ENCODE results near the gene MILR1. TPM values are rescaled to one million over a fixed set of nuclear protein-coding genes. Genes with fewer than 3 reads are reported as not detected.
A peak's percentile ranks its signal among the peaks of the same experiment; 100 is the strongest.
"Not testable (repeated sequence)": the region's sequence is repeated elsewhere in the genome, so short reads cannot be mapped to it uniquely, and the experiment has no call there.

Gene MILR1
- total RNA-seq, 1 donor from 2014 or later = 0.40 TPM

- no peaks in the 10 kb centered on the region for H3K9me3 Mint-ChIP-seq
- no peak for TF ChIP-seq CTCF (IDR thresholded peaks at IDR 0.05; ENCODE audit: unreplicated experiment)
- DNase-seq (ENCODE audit: low spot score in 2 of 2, unreplicated experiment in 2 of 2) = no peak
- H3K4me1 Mint-ChIP-seq = no peaks in the 10 kb centered on the region
- H3K27me3 Mint-ChIP-seq (ENCODE audit: low read depth) = no peaks in the 10 kb centered on the region
- peaks cover 43% of the 10 kb centered on the region for H3K36me3 Mint-ChIP-seq
- no peak overlapping the region for H3K27ac Mint-ChIP-seq
- H3K4me3 Mint-ChIP-seq = no peak overlapping the region
These were observed 39.4 kb downstream of the MILR1 start for GRCh38 chr17:64488301-64488700.

GRCh38 chr17:64491034-64491860 is 42.3 kb downstream of the MILR1 start:
- Mint-ChIP-seq H3K36me3 (peaks cover 34% of the 10 kb centered on the region), H3K4me1 (peaks cover 22% of the 10 kb centered on the region), H3K27me3 (ENCODE audit: low read depth) (no peaks in the 10 kb centered on the region), H3K27ac (no peak overlapping the region), H3K9me3 (no peaks in the 10 kb centered on the region), H3K4me3 (no peak overlapping the region)
- peak; percentile 14 for TF ChIP-seq CTCF (IDR thresholded peaks at IDR 0.05; ENCODE audit: unreplicated experiment)
- no peak for DNase-seq (ENCODE audit: low spot score in 2 of 2, unreplicated experiment in 2 of 2)

- H3K27me3 Mint-ChIP-seq (ENCODE audit: low read depth) = no peaks in the 10 kb centered on the region
- TF ChIP-seq CTCF (IDR thresholded peaks at IDR 0.05; ENCODE audit: unreplicated experiment) = no peak
- no peak overlapping the region for H3K27ac Mint-ChIP-seq
- H3K4me3 Mint-ChIP-seq = no peak overlapping the region
- peaks cover 26% of the 10 kb centered on the region for H3K4me1 Mint-ChIP-seq
- no peaks in the 10 kb centered on the region for H3K9me3 Mint-ChIP-seq
- peaks cover 34% of the 10 kb centered on the region for H3K36me3 Mint-ChIP-seq
- DNase-seq (ENCODE audit: low spot score in 2 of 2, unreplicated experiment in 2 of 2) = no peak
These were observed 43.1 kb downstream of the MILR1 start for GRCh38 chr17:64491994-64492393.

GRCh38 chr17:64492481-64493109 is 43.7 kb downstream of the MILR1 start:
- Mint-ChIP-seq H3K4me3 (no peak overlapping the region), H3K27me3 (ENCODE audit: low read depth) (no peaks in the 10 kb centered on the region), H3K9me3 (no peaks in the 10 kb centered on the region), H3K4me1 (peaks cover 31% of the 10 kb centered on the region), H3K36me3 (peaks cover 34% of the 10 kb centered on the region), H3K27ac (no peak overlapping the region)
- TF ChIP-seq CTCF (IDR thresholded peaks at IDR 0.05; ENCODE audit: unreplicated experiment) = peak; percentile 79
- no peak for DNase-seq (ENCODE audit: low spot score in 2 of 2, unreplicated experiment in 2 of 2)

GRCh38 chr17:64494121-64494520 is 45.2 kb downstream of the MILR1 start:
- Mint-ChIP-seq H3K27ac (no peak overlapping the region), H3K36me3 (peaks cover 27% of the 10 kb centered on the region), H3K27me3 (ENCODE audit: low read depth) (no peaks in the 10 kb centered on the region), H3K9me3 (no peaks in the 10 kb centered on the region), H3K4me3 (no peak overlapping the region), H3K4me1 (peaks cover 33% of the 10 kb centered on the region)
- DNase-seq (ENCODE audit: low spot score in 2 of 2, unreplicated experiment in 2 of 2) = no peak
- TF ChIP-seq CTCF (IDR thresholded peaks at IDR 0.05; ENCODE audit: unreplicated experiment) = no peak

- not testable (repeated sequence) for DNase-seq (ENCODE audit: low spot score in 2 of 2, unreplicated experiment in 2 of 2); H3K27me3 Mint-ChIP-seq (ENCODE audit: low read depth); H3K27ac Mint-ChIP-seq; H3K9me3 Mint-ChIP-seq; H3K4me3 Mint-ChIP-seq
- peaks cover 36% of the 10 kb centered on the region for H3K4me1 Mint-ChIP-seq
- H3K36me3 Mint-ChIP-seq = peaks cover 31% of the 10 kb centered on the region
These were observed 46.4 kb downstream of the MILR1 start for GRCh38 chr17:64495300-64495699.
